HepG2 (cell line): Measurements from ENCODE around the gene SYCE3. TPM values are rescaled to one million over a fixed set of nuclear protein-coding genes. Genes with fewer than 3 reads are reported as not detected.

Experiments
- ATM ChIP-seq: fragments of 450-650 bp; IDR thresholded peaks from 2 replicates; pipeline ENCODE4 v1.7.1; 2017; ENCODE audit warnings: mild to moderate bottlenecking, borderline replicate concordance
- DNMT3B ChIP-seq: conservative IDR thresholded peaks from 2 replicates; pipeline ENCODE4 v1.6.1; 2016; ENCODE audit warnings: missing biosample characterization, control low read depth
- ETV5 ChIP-seq: IDR thresholded peaks from 2 replicates; pipeline ENCODE4 v1.6.1; 2018; ENCODE audit warnings: missing biosample characterization, missing genetic modification reagents, inconsistent platforms, borderline replicate concordance
- FIP1L1 ChIP-seq: fragments of 200-400 bp; formaldehyde crosslinking; IDR thresholded peaks from 2 replicates; pipeline ENCODE4 v1.6.1; 2018; ENCODE audit warnings: low read depth, mild to moderate bottlenecking, low read length, moderate library complexity, borderline replicate concordance; ENCODE audit not compliant: insufficient read depth
- FOSL2 ChIP-seq: sonication (generic); formaldehyde crosslinking; IDR thresholded peaks from 2 replicates; pipeline ENCODE4 v1.4.0; 2020; ENCODE audit warnings: missing genetic modification reagents
- GATAD2A ChIP-seq: IDR thresholded peaks from 2 replicates; pipeline ENCODE4 v1.6.1; 2016
- HMG20A ChIP-seq: IDR thresholded peaks from 2 replicates; pipeline ENCODE4 v1.6.1; 2016; ENCODE audit warnings: borderline replicate concordance
- IRF2 ChIP-seq: IDR thresholded peaks from 2 replicates; pipeline ENCODE4 v1.6.1; 2018; ENCODE audit warnings: missing genetic modification reagents, missing compliant biosample characterization
- JUNB ChIP-seq: sonication (generic); formaldehyde crosslinking; IDR thresholded peaks from 2 replicates; pipeline ENCODE4 v1.8.0; 2022; ENCODE audit warnings: missing genetic modification reagents, mild to moderate bottlenecking, borderline replicate concordance
- KLF11 ChIP-seq: IDR thresholded peaks from 2 replicates; pipeline ENCODE4 v1.6.1; 2016; ENCODE audit warnings: missing compliant biosample characterization
- NBN ChIP-seq: fragments of 450-650 bp; conservative IDR thresholded peaks from 2 replicates; pipeline ENCODE4 v1.6.1; 2017
- REL ChIP-seq: sonication (generic); formaldehyde crosslinking; conservative IDR thresholded peaks from 2 replicates; pipeline ENCODE4 v1.8.0; 2022; ENCODE audit warnings: mild to moderate bottlenecking, missing genetic modification reagents, moderate library complexity
- SOX5 ChIP-seq: IDR thresholded peaks from 2 replicates; pipeline ENCODE4 v1.6.1; 2016; ENCODE audit warnings: borderline replicate concordance
- SP140L ChIP-seq: sonication (generic); formaldehyde crosslinking; IDR thresholded peaks from 2 replicates; pipeline ENCODE4 v1.4.0; 2020; ENCODE audit warnings: missing genetic modification reagents, borderline replicate concordance
- SPEN ChIP-seq: sonication (generic); formaldehyde crosslinking; IDR thresholded peaks from 2 replicates; pipeline ENCODE4 v1.5.1; 2020; ENCODE audit warnings: low read depth, mild to moderate bottlenecking, missing genetic modification reagents
- ZBTB38 ChIP-seq: sonication (generic); formaldehyde crosslinking; IDR thresholded peaks from 2 replicates; pipeline ENCODE4 v1.5.1; 2020; ENCODE audit warnings: mild to moderate bottlenecking, missing genetic modification reagents
- ZBTB7B ChIP-seq: sonication (generic); formaldehyde crosslinking; IDR thresholded peaks from 2 replicates; pipeline ENCODE4 v1.4.0; 2020; ENCODE audit warnings: missing genetic modification reagents
- ZNF501 ChIP-seq: sonication (generic); formaldehyde crosslinking; IDR thresholded peaks from 2 replicates; pipeline ENCODE4 v1.5.1; 2020; ENCODE audit warnings: mild to moderate bottlenecking, moderate library complexity, missing genetic modification reagents
- ZNF703 ChIP-seq: sonication (generic); formaldehyde crosslinking; IDR thresholded peaks from 2 replicates; pipeline ENCODE4 v1.5.1; 2020; ENCODE audit warnings: missing genetic modification reagents, mild to moderate bottlenecking, moderate library complexity, borderline replicate concordance
- polyA plus RNA-seq, 8 experiments: library from polyadenylated mRNA; depleted of rRNA in 3 of 8; stranded (reverse) in 7 of 8; unstranded in 1 of 8; fragments of >200 nt; fragmentation: Illumina TruSeq in 4 of 8; extraction: Trizol in 4 of 8; gene quantifications; 2 replicates each; pipeline versions ENCODE4 v1.2.1 to v1.2.3, GENCODE V29; 2011 to 2016; ENCODE audit warnings: low read depth in 4 of 8, missing spikeins in 1 of 8, mixed read lengths in 1 of 8; ENCODE audit not compliant: insufficient read depth in 1 of 8
- total RNA-seq, 5 experiments: library from RNA; depleted of rRNA; stranded (reverse); fragments of >200 nt; fragmentation: Illumina TruSeq; extraction: Trizol; gene quantifications; 2 replicates each; pipeline ENCODE4 v1.2.3, GENCODE V29; 2016; ENCODE audit warnings: low read depth in 1 of 5
- TF ChIP-seq, protein P1 (sequence below): IDR thresholded peaks from 2 replicates; pipeline ENCODE4 v1.6.1; 2016; ENCODE audit warnings: missing genetic modification reagents, missing compliant biosample characterization
- TF ChIP-seq, protein P2 (sequence below): IDR thresholded peaks from 2 replicates; pipeline ENCODE4 v1.6.1; 2016; ENCODE audit warnings: mild to moderate bottlenecking
- TF ChIP-seq, protein P3 (sequence below): sonication (generic); formaldehyde crosslinking; IDR thresholded peaks from 2 replicates; pipeline ENCODE4 v1.4.0; 2020; ENCODE audit warnings: missing genetic modification reagents
- TF ChIP-seq, protein P4 (sequence below): sonication (generic); formaldehyde crosslinking; IDR thresholded peaks from 2 replicates; pipeline ENCODE4 v1.5.1; 2020; ENCODE audit warnings: missing genetic modification reagents, mild to moderate bottlenecking, borderline replicate concordance

Gene SYCE3
- total and polyA plus RNA-seq, 2 of the 13 experiments (the other 11 are each of a cell fraction or from before 2014, with no cell fraction given) = not detected

DNA sequence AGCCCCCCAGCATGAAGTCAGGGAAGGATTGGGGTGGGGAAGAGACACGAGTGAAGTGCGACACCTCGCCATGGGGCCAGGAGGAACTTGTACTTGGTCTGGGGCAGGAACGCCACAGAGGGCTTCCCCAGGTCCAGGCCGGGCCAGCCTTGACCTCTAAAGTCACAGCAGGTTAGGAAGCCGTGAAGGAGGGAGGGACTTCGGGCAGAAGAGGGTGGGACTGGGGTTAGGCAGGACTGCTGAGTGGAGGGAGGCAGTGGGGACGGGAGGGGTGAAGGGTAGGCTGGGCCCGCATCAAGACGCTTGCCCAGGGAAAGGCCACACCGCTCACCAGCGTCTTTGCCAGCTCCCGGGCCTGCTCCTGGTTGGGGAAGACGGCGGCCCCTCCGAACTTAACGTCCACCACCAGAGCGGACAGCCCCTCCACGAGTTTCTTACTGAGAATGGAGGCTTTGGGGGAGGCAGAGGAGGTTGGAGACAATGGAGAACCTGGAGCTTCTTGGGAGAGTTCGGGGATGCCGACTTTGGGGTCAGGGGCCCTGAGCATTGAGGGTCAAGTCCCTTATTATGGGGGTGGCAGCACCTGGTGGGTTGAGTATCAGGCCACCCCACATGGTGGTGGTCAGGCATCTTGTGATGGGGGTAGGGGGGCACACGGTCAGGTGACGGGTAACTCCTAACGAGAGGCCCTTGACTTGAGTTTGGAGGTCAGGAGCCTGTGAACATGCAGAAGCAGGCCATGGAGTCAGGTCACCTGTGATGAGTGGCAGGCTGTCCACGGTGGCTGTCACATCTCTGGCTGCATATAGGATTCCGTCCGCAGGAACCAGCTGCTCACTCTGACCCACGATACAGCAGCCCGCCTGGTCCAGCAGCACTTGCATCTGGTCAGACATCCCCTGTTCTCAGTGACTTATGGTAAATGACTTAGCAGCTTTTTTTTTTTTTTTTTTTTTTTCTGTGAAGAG is 35.6 kb downstream of the SYCE3 start (continued):
- TF ChIP-seq, protein P1, sequence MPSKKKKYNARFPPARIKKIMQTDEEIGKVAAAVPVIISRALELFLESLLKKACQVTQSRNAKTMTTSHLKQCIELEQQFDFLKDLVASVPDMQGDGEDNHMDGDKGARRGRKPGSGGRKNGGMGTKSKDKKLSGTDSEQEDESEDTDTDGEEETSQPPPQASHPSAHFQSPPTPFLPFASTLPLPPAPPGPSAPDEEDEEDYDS (CRISPR knock-in tag) = peak; percentile 32; the same call in 1 of the 2 replicates
- TF ChIP-seq, protein P2, sequence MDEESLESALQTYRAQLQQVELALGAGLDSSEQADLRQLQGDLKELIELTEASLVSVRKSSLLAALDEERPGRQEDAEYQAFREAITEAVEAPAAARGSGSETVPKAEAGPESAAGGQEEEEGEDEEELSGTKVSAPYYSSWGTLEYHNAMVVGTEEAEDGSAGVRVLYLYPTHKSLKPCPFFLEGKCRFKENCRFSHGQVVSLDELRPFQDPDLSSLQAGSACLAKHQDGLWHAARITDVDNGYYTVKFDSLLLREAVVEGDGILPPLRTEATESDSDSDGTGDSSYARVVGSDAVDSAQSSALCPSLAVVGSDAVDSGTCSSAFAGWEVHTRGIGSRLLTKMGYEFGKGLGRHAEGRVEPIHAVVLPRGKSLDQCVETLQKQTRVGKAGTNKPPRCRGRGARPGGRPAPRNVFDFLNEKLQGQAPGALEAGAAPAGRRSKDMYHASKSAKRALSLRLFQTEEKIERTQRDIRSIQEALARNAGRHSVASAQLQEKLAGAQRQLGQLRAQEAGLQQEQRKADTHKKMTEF = 0 out of 2 replicates have a peak, but pooled peaks have one; percentile 18
- TF ChIP-seq REL (CRISPR knock-in tag) = no peak
- peak; percentile 46; the same call in 1 of the 2 replicates for TF ChIP-seq ZBTB38
- no peak for TF ChIP-seq NBN
- TF ChIP-seq FIP1L1 = 0 out of 2 replicates have a peak, but pooled peaks have one; percentile 25
- peak; percentile 8; the same call in 1 of the 2 replicates for TF ChIP-seq FOSL2 (CRISPR knock-in tag)
- TF ChIP-seq, protein P3, sequence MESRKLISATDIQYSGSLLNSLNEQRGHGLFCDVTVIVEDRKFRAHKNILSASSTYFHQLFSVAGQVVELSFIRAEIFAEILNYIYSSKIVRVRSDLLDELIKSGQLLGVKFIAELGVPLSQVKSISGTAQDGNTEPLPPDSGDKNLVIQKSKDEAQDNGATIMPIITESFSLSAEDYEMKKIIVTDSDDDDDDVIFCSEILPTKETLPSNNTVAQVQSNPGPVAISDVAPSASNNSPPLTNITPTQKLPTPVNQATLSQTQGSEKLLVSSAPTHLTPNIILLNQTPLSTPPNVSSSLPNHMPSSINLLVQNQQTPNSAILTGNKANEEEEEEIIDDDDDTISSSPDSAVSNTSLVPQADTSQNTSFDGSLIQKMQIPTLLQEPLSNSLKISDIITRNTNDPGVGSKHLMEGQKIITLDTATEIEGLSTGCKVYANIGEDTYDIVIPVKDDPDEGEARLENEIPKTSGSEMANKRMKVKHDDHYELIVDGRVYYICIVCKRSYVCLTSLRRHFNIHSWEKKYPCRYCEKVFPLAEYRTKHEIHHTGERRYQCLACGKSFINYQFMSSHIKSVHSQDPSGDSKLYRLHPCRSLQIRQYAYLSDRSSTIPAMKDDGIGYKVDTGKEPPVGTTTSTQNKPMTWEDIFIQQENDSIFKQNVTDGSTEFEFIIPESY (CRISPR knock-in tag) = no peak
- TF ChIP-seq, protein P4, sequence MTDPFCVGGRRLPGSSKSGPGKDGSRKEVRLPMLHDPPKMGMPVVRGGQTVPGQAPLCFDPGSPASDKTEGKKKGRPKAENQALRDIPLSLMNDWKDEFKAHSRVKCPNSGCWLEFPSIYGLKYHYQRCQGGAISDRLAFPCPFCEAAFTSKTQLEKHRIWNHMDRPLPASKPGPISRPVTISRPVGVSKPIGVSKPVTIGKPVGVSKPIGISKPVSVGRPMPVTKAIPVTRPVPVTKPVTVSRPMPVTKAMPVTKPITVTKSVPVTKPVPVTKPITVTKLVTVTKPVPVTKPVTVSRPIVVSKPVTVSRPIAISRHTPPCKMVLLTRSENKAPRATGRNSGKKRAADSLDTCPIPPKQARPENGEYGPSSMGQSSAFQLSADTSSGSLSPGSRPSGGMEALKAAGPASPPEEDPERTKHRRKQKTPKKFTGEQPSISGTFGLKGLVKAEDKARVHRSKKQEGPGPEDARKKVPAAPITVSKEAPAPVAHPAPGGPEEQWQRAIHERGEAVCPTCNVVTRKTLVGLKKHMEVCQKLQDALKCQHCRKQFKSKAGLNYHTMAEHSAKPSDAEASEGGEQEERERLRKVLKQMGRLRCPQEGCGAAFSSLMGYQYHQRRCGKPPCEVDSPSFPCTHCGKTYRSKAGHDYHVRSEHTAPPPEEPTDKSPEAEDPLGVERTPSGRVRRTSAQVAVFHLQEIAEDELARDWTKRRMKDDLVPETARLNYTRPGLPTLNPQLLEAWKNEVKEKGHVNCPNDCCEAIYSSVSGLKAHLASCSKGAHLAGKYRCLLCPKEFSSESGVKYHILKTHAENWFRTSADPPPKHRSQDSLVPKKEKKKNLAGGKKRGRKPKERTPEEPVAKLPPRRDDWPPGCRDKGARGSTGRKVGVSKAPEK (CRISPR knock-in tag) = peak; percentile 60; the same call in 1 of the 2 replicates
- peak; percentile 46; the same call in 1 of the 2 replicates for TF ChIP-seq SOX5 (CRISPR knock-in tag)
- 0 out of 2 replicates have a peak, but pooled peaks have one; percentile 21 for TF ChIP-seq ZNF703
- 0 out of 2 replicates have a peak, but pooled peaks have one; percentile 90 for TF ChIP-seq ZNF501
- TF ChIP-seq ATM = no peak
- peak; percentile 63; the same call in 1 of the 2 replicates for TF ChIP-seq IRF2 (CRISPR knock-in tag)
- no peak for TF ChIP-seq DNMT3B (CRISPR knock-in tag)
- TF ChIP-seq ZBTB7B (CRISPR knock-in tag) = peak; percentile 19; the same call in 1 of the 2 replicates
- no peak for TF ChIP-seq JUNB
- TF ChIP-seq SP140L (CRISPR knock-in tag) = no peak
- TF ChIP-seq KLF11 (CRISPR knock-in tag) = peak; percentile 73; the same call in 1 of the 2 replicates
- 0 out of 2 replicates have a peak, but pooled peaks have one; percentile 31 for TF ChIP-seq ETV5 (CRISPR knock-in tag)
- no peak for TF ChIP-seq HMG20A (CRISPR knock-in tag)
- peak; percentile 70; the same call in 1 of the 2 replicates for TF ChIP-seq SPEN (CRISPR knock-in tag)
- peak; percentile 49; the same call in 1 of the 2 replicates for TF ChIP-seq GATAD2A (CRISPR knock-in tag)
